NB4 (cell line): Measurements from ENCODE around the gene CIAPIN1.

ENCODE experiments used
- DNase-seq: peaks from one replicate; pipeline ENCODE4 v3.0.0; 2010; ENCODE audit warnings: low read depth
- H3K4me3 ChIP-seq: one replicate; pipeline ENCODE4 v1.5.1; 2011; ENCODE audit warnings: mild to moderate bottlenecking, low read depth, low read length, moderate library complexity
- MAX ChIP-seq: IDR thresholded peaks from 2 replicates; pipeline ENCODE4 v1.6.1; 2011; ENCODE audit warnings: low read depth, low read length
- MYC ChIP-seq: IDR thresholded peaks from 2 replicates; pipeline ENCODE4 v1.6.1; 2011; ENCODE audit warnings: low read depth, low read length
- POLR2A ChIP-seq: IDR thresholded peaks from 2 replicates; pipeline ENCODE4 v1.6.1; 2011; ENCODE audit warnings: mild to moderate bottlenecking; ENCODE audit not compliant: insufficient read length; ENCODE audit errors: extremely low read depth
- TF ChIP-seq, protein P1 (sequence below): IDR thresholded peaks from one replicate; pipeline ENCODE4 v1.5.1; 2012; ENCODE audit warnings: low read depth, low read length

The CIAPIN1 gene

GRCh38 chr16:57394444-57394843 lies 52.7 kb downstream of the CIAPIN1 start:
- no peak for DNase-seq
- H3K4me3 ChIP-seq = no peak overlapping the region
- no peak for TF ChIP-seq MAX
- TF ChIP-seq, protein P1, sequence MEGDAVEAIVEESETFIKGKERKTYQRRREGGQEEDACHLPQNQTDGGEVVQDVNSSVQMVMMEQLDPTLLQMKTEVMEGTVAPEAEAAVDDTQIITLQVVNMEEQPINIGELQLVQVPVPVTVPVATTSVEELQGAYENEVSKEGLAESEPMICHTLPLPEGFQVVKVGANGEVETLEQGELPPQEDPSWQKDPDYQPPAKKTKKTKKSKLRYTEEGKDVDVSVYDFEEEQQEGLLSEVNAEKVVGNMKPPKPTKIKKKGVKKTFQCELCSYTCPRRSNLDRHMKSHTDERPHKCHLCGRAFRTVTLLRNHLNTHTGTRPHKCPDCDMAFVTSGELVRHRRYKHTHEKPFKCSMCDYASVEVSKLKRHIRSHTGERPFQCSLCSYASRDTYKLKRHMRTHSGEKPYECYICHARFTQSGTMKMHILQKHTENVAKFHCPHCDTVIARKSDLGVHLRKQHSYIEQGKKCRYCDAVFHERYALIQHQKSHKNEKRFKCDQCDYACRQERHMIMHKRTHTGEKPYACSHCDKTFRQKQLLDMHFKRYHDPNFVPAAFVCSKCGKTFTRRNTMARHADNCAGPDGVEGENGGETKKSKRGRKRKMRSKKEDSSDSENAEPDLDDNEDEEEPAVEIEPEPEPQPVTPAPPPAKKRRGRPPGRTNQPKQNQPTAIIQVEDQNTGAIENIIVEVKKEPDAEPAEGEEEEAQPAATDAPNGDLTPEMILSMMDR = no peak
- TF ChIP-seq MYC = no peak

- TF ChIP-seq POLR2A (no peak), MAX (no peak), MYC (no peak)
- TF ChIP-seq, protein P1 = no peak
- DNase-seq = no peak
- no peak overlapping the region for H3K4me3 ChIP-seq
These were observed 54.5 kb downstream of the CIAPIN1 start for GRCh38 chr16:57392694-57393093.

- no peak for DNase-seq
- TF ChIP-seq MYC (no peak), POLR2A (no peak), MAX (no peak)
- TF ChIP-seq, protein P1 = no peak
- H3K4me3 ChIP-seq = no peak overlapping the region
These were observed 55.5 kb downstream of the CIAPIN1 start for GRCh38 chr16:57391708-57392107.

- no peak for DNase-seq
- H3K4me3 ChIP-seq = no peak overlapping the region
- TF ChIP-seq POLR2A (no peak), MYC (no peak), MAX (no peak)
- TF ChIP-seq, protein P1 = no peak
These were observed 55.9 kb downstream of the CIAPIN1 start for GRCh38 chr16:57391300-57391699.

- TF ChIP-seq POLR2A = no peak
- TF ChIP-seq MYC = no peak
- TF ChIP-seq, protein P1 = no peak
- TF ChIP-seq MAX = no peak
- H3K4me3 ChIP-seq = no peak overlapping the region
- DNase-seq = no peak
These were observed 56.4 kb downstream of the CIAPIN1 start for GRCh38 chr16:57390636-57391295.

DNA sequence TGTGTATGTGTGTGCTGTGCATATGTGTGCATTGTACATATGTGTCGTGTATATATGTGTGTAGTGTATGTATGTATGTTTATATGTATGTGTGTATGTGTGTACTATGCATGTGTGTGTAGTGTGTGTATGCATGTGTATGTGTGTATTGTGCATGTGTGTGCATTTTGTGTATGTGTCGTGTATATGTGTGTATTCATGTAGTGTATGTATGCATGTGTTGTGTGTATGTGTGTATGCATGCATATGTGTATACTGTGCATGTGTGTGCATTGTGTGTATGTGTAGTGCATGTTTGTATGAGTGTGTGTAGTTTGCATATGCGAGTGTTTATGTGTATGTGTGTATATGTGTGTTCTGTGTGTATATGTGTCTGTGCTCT lies 58.1 kb downstream of the CIAPIN1 start:
- H3K4me3 ChIP-seq = no peak overlapping the region
- TF ChIP-seq MYC = no peak
- no peak for TF ChIP-seq MAX
- no peak for TF ChIP-seq POLR2A
- TF ChIP-seq, protein P1 = no peak
- DNase-seq = no peak
